HCT116 (cell line): ENCODE data around the gene TAF6.

Experiments
- CTCF ChIP-seq, 3 experiments: fragments of 200-600 bp in 1 of 3; sonication (generic) in 1 of 3; IDR thresholded peaks in 2 of 3; conservative IDR thresholded peaks in 1 of 3; 2 replicates each; pipeline ENCODE4 v1.5.1; 2012 to 2017; ENCODE audit warnings: low read depth in 2 of 3, low read length in 2 of 3, antibody characterized with exemption in 1 of 3, borderline replicate concordance in 1 of 3, control low read depth in 1 of 3, mild to moderate bottlenecking in 1 of 3, mixed read lengths in 1 of 3, mixed run types in 1 of 3, moderate library complexity in 1 of 3; ENCODE audit not compliant: insufficient read depth in 1 of 3
- EZH2 ChIP-seq: fragments of 200-600 bp; sonication (generic); IDR thresholded peaks from 2 replicates; pipeline ENCODE4 v1.6.1; 2017; ENCODE audit warnings: antibody characterized with exemption, mixed run types
- EZH2phosphoT487 ChIP-seq: fragments of 200-600 bp; IDR thresholded peaks from 2 replicates; pipeline ENCODE4 v1.6.1; 2018; ENCODE audit warnings: antibody characterized with exemption, borderline replicate concordance

GRCh38 chr7:100147278-100147677 lies 28.1 kb upstream of the TAF6 start:
- TF ChIP-seq EZH2phosphoT487 (no peak), EZH2 (no peak), CTCF (IDR thresholded peaks at IDR 0.05 in 2 of 3, conservative IDR thresholded peaks at IDR 0.05 in 1 of 3; ENCODE audit: borderline replicate concordance in 1 of 3, insufficient read depth in 1 of 3, low read depth in 2 of 3, low read length in 2 of 3) (no peak)
